NCI-H82 (cell line): ENCODE results near the gene LILRA2.
"Not testable (repeated sequence)": the region's sequence is repeated elsewhere in the genome, so short reads cannot be mapped to it uniquely, and the experiment has no call there.

ENCODE experiments used
- DNase-seq: peaks from one replicate; lab custom pipeline; 2025; lab: John Stamatoyannopoulos, UW

The LILRA2 gene

GRCh38 chr19:54609356-54609791, 35.8 kb downstream of the LILRA2 start:
- DNase-seq = no peak

- DNase-seq = no peak
These were observed 38.8 kb downstream of the LILRA2 start for GRCh38 chr19:54612428-54612827.

GRCh38 chr19:54614726-54615125, 41.1 kb downstream of the LILRA2 start:
- no peak for DNase-seq

- DNase-seq = no peak
These were observed 42.5 kb downstream of the LILRA2 start for GRCh38 chr19:54616057-54616456.

GRCh38 chr19:54616821-54617560, 43.4 kb downstream of the LILRA2 start:
- DNase-seq = no peak

- DNase-seq = no peak
These were observed 46.9 kb downstream of the LILRA2 start for GRCh38 chr19:54620464-54620863.

- DNase-seq = no peak
These were observed 48.8 kb downstream of the LILRA2 start for GRCh38 chr19:54622431-54622830.

GRCh38 chr19:54624234-54624633, 50.6 kb downstream of the LILRA2 start:
- not testable (repeated sequence) for DNase-seq

GRCh38 chr19:54624934-54625730, 51.5 kb downstream of the LILRA2 start:
- not testable (repeated sequence) for DNase-seq

- no peak for DNase-seq
These were observed 53.2 kb downstream of the LILRA2 start for GRCh38 chr19:54626757-54627156.

- not testable (repeated sequence) for DNase-seq
These were observed 54.3 kb downstream of the LILRA2 start for GRCh38 chr19:54627912-54628311.

- DNase-seq = not testable (repeated sequence)
These were observed 56.7 kb downstream of the LILRA2 start, which contains the start of gene LILRB1 for GRCh38 chr19:54630262-54630661. Gene LILRB1 (plus strand): TSS chr19:54630484. CDS start chr19:54631074, 590 bp downstream.

GRCh38 chr19:54630782-54631181, 57.2 kb downstream of the LILRA2 start:
- no peak for DNase-seq

GRCh38 chr19:54631489-54632337, 58.1 kb downstream of the LILRA2 start:
- not testable (repeated sequence) for DNase-seq

GRCh38 chr19:54632517-54632916, 58.9 kb downstream of the LILRA2 start:
- not testable (repeated sequence) for DNase-seq

- no peak for DNase-seq
These were observed 59.8 kb downstream of the LILRA2 start for GRCh38 chr19:54633401-54633800.

- DNase-seq = not testable (repeated sequence)
These were observed 62.5 kb downstream of the LILRA2 start for GRCh38 chr19:54636081-54636480.

GRCh38 chr19:54638683-54639082, 65.1 kb downstream of the LILRA2 start:
- no peak for DNase-seq
